GM21515 (cell line): ENCODE measurements around the gene NDUFV3.
A peak's percentile ranks its signal among the peaks of the same experiment; 100 is the strongest.
"Not testable (repeated sequence)": the region's sequence is repeated elsewhere in the genome, so short reads cannot be mapped to it uniquely, and the experiment has no call there.

Source experiments
- ATAC-seq: cut with Tn5 transposase; IDR thresholded peaks from one replicate; pipeline ENCODE4 v1.9.1; 2021; ENCODE audit not compliant: unreplicated experiment

The NDUFV3 gene

GRCh38 chr21:42883921-42884320, 9.2 kb upstream of the NDUFV3 start:
- ATAC-seq = no peak

- no peak for ATAC-seq
These were observed 5.8 kb upstream of the NDUFV3 start for GRCh38 chr21:42887326-42887725.

- no peak for ATAC-seq
These were observed 553 bp upstream of the NDUFV3 start for GRCh38 chr21:42892582-42892930.

DNA sequence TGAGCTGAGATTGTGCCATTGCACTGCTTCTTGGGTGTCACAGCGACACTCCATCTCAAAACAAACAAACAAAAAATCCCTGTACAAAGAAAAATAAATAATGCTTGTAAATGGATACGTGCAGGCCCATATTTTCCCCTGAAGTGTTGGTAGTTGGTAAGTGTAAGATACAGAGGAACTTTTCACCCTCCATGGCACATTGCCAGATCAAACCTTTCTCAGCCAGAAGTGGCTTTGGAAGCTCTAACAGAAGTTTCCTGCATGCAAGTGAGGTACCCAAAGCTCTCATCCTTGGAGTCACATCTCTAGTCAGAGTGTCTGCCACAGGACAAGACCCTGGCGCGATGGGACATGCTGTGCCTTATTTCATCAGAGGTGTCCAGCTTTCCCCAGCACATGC, 7.3 kb downstream of the NDUFV3 start:
- no peak for ATAC-seq

- no peak for ATAC-seq
These were observed 10.7 kb downstream of the NDUFV3 start for GRCh38 chr21:42903817-42904216.

DNA sequence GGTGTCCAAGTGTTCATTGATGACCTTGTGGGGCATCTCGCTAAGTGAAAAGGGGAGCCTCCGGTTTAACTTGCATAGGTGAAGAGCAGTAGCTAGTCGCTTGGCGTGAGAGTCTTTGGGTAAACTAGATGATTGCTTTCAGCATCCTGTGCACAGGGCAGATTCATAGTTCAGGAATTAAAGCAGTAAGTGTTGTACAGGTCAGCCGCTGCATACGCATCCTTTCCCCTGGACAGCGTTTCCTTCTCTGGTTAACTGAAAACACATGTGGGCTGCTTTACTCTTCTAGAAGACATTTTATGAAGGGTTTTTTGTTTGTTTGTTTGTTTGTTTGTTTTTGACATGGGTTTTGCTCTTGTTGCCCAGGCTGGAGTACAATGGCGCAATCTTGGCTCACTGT, 12.1 kb downstream of the NDUFV3 start:
- ATAC-seq = no peak

GRCh38 chr21:42906233-42906632, 13.1 kb downstream of the NDUFV3 start:
- no peak for ATAC-seq

DNA sequence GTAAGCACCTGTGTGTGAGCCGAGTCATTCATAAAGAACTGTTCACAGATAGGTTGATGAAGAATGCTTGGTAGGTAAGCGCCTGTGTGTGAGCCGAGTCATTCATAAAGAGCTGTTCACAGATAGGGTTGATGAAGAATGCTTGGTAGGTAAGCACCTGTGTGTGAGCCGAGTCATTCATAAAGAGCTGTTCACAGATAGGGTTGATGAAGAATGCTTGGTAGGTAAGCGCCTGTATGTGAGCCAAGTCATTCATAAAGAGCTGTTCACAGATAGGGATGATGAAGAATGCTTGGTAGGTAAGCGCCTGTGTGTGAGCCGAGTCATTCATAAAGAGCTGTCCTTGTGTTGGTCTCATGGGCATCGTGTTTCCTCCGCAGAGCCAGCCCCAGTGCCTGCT, 15.4 kb downstream of the NDUFV3 start:
- not testable (repeated sequence) for ATAC-seq

GRCh38 chr21:42911920-42912319, 18.8 kb downstream of the NDUFV3 start:
- ATAC-seq = not testable (repeated sequence)

DNA sequence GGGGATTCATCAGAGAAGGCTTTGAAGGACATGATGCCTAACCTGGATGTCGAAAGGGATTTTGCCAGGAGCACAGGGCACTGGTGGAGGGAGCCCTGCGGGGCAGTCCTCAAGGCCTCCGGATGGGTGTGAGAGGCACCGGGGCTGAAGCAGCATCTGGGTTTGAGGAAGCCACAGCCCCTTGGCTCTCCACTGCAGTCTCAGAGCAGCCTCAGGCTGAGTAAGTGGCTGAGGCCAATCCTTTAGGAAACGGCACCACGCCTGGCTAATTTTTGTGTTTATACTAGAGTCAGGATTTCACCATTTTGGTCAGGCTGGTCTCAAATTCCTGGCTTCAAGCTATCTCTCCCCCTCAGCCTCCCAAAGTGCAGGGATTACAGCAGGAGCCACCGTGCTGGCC, 20.4 kb downstream of the NDUFV3 start:
- ATAC-seq = no peak

DNA sequence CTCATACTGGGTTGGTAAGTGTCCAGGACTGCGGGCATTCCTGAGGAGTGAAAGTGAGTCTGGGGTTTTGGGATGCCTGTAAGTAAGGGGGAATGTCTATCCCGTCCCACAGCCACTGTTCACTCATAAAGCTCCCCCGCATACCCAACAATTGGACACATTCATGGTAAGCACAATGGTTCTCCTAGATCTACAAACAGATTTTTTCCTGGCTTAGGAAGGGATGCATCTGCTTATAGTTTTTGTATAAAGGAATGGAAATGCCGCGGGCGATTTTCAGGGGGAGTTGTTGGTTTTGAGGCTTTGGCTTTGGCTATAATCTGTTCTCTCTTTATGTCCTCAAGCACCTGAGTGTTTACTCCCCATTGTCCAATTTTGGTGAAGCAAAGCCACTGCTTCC, 25.2 kb downstream of the NDUFV3 start:
- no peak for ATAC-seq

DNA sequence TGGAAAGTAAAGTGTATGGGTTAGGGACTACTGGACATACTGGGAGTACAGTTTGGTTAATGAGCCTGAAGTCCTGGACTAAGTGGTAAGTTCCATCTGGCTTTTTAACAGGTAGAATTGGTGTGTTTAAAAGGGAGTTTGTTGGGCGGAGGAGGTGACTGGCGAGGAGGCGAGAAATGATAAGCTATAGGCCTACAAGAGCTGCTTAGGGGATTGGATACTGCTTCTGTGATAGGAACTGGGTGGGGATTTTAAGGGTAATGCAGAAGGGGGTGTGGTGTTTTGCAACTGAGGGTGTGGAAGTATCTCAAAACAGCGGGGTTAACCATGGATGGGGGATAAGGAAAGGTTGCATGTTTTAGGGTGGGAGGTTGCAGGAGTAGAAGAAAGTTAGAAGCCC, 28.8 kb downstream of the NDUFV3 start:
- no peak for ATAC-seq

DNA sequence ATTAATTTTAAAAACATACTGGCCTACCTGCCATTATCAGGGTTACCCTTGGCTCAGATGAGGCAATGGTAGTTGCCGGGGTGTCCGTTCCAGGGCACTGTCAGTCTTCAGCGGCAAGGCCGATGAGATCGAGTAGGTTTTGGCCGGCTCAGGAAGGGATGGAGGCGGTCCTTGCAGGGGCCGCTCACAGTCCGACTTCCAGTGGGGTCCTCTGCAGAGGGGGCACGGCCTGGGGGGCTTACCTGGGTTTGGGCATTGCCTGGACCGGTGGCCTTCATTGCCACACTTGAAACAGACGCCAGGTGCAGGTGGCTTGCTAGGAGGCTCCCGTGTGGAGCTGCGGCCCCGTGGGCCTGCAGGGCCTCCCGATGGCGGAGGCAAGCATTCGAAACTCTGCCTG, 29.8 kb downstream of the NDUFV3 start:
- no peak for ATAC-seq

- ATAC-seq = peak; percentile 62
These were observed 30.7 kb downstream of the NDUFV3 start for GRCh38 chr21:42923553-42924432.

- no peak for ATAC-seq
These were observed 31.3 kb downstream of the NDUFV3 start for GRCh38 chr21:42924433-42924751.

- no peak for ATAC-seq
These were observed 32.2 kb downstream of the NDUFV3 start, which contains the start of gene ERVH48-1 for GRCh38 chr21:42925114-42925926. TSS of gene ERVH48-1 (minus strand) at chr21:42925630. CDS start at chr21:42919006, 6,624 bp downstream.

DNA sequence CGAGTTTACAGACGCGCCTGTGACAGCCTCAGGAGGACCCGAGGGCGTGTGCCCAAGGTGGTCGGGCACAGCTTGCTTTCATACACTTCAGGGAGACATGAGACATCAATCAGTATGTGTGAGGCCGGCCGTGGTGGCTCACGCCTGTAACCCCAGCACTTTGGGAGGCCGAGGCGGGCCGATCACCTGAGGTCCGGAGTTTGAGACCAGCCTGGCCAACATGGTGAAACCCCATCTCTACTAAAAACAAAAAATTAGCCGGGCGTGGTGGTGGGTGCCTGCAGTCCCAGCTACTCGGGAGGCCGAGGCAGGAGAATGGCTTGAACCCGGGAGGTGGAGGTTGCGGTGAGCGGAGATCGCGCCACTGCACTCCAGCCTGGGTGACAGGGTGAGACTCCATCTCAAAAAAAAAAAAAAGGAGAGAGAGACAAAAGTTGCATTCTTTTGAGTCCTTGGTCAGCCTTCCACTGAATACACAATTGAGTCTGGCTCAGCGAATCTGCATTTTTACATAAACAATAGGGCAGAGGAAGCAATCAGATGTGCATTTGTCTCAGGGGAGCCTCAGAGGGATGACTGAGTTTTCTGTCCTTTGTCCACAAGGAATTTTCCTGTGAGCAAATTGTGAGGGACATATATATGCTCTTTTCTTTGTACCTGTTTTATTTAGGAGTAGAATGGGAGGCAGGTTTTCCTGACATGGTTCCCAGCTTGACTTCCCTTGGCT, 34.5 kb downstream of the NDUFV3 start:
- ATAC-seq = not testable (repeated sequence)

DNA sequence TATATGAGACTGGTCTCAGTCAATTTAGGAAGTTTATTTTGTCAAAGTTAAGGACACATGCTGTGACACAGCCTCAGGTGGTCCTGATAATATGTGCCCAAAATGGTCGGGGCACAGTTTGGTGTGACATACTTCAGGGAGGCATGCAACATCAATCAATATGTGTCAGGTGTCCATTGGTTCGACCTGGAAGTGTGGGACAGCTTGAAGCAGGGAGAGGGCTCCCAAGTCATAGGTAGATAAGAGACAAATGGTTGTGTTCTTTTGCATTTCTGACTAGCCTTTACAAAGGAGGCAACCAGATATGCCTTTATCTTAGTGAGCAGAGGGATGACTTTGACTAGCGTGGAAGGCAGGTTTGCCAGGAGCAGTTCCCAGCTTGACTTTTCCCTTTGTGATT, 36.9 kb downstream of the NDUFV3 start:
- no peak for ATAC-seq

DNA sequence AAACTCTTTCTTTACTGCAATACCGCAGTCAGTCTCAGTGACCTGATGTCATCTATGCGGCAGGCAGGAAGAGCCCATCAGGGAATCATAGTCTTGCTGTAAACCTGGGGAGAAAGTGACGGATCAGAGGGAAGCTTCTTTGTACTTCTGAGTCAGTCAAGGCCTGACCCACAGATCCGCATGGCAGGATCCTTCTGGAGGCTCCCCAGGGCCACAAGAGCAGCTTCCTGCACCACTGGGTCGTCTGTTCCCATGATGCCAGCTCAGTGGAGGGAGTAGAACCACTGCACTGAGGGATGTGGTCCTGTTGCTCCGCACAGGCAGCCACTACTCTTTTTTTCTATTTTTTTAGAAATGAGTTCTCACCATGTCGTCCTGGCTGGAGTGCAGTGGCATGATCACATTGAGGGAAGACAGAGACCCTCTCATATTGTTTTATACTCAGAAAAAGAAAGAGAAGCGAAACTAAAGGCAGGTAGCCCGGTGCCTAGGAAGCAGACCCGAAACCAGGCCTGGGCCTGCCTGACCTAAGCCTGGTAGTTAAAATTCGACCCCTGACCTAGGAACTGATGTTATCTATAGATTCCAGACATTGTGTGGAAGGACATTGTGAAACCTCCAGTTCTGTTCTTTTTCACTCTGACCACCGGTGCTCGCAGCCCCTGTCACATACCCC, 38.6 kb downstream of the NDUFV3 start:
- no peak for ATAC-seq

DNA sequence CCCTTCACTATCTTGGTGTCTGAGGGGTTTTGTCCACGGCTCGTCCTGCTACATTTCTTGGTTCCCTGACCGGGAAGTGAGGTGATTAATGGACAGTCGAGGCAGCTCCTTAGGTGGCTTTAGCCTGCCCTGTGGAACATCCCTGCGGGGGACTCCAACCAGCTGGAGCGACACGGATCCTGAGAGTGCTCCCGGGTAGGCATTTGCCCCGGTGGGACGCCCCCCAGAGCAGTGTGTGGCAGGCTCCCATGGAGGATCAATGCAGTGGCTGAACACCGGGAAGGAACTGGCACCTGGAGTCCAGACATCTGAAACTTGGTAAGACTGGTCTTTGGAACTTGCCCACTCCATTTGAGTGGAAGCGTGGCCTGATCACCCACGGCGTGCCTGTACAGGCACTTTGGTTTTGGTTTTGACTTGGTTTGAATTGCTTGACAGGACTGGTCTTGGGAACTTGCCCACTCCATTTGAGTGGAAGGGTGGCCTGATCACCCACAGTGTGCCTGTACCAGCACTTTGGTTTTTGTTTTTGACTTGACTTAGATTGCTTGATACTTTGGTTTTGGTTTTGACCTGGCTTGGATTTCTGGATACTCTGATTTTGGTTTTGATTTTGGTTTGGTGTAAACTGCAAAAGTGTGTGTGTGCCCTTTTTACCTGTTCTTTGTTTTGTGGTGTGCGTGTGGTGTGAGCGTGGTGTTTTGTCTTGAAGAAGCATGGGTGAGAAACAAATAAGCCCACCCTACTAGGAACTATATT, 39.4 kb downstream of the NDUFV3 start:
- ATAC-seq = not testable (repeated sequence)
